Kidney epithelial cell (primary cell): ENCODE data around the gene LYRM1. TPM values are rescaled to one million over a fixed set of nuclear protein-coding genes. Genes with fewer than 3 reads are reported as not detected.
"Not testable (repeated sequence)": the region's sequence is repeated elsewhere in the genome, so short reads cannot be mapped to it uniquely, and the experiment has no call there.

ENCODE experiments used
- DNase-seq: peaks from one replicate; pipeline ENCODE4 v3.0.0-alpha.2; 2010; ENCODE audit warnings: low read depth
- H3K27me3 ChIP-seq: 2 replicates; pipeline ENCODE4 v1.6.0; 2011; ENCODE audit warnings: low read length; ENCODE audit not compliant: control insufficient read depth, insufficient read depth
- H3K36me3 ChIP-seq: 2 replicates; pipeline ENCODE4 v1.5.1; 2011; ENCODE audit warnings: low read length; ENCODE audit not compliant: control insufficient read depth, insufficient read depth
- H3K4me3 ChIP-seq: 2 replicates; pipeline ENCODE4 v1.5.1; 2011; ENCODE audit warnings: low read depth, mild to moderate bottlenecking, control low read depth, low read length
- CTCF ChIP-seq: IDR thresholded peaks from 2 replicates; pipeline ENCODE4 v1.5.1; 2011; ENCODE audit warnings: mild to moderate bottlenecking, moderate library complexity, low read length, control low read depth, inconsistent platforms; ENCODE audit not compliant: insufficient read depth, poor library complexity, severe bottlenecking
- total RNA-seq: library from RNA; depleted of rRNA; stranded (reverse); fragments of >200 nt; gene quantifications from 2 replicates; pipeline ENCODE4 v1.2.3, GENCODE V29; 2015

LYRM1 gene
- total RNA-seq, 1 donor from 2014 or later = 64.8 TPM

DNA sequence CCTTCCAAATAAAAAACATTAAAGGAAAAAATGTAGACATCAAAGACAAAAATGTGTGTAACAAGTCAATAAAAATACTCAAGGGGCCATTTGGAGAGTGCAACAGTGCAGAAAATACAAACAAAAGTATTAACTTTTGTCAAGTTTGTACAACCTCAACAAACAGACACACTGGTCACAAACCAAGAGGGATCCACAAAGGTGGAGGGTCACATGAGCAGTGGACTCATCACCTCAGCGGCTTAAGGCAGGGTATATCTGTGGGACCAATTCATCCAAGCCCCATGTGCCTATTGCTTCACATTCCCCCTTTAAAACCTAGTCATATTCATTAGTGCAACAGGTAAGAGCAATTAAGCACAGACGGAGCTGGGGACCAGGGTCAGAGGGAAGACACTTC lies 45.6 kb upstream of the LYRM1 start:
- DNase-seq = no peak
- no peak for TF ChIP-seq CTCF
- H3K4me3 ChIP-seq = no peak overlapping the region
- no peaks in the 10 kb centered on the region for H3K36me3 ChIP-seq
- H3K27me3 ChIP-seq = no peaks in the 10 kb centered on the region

DNA sequence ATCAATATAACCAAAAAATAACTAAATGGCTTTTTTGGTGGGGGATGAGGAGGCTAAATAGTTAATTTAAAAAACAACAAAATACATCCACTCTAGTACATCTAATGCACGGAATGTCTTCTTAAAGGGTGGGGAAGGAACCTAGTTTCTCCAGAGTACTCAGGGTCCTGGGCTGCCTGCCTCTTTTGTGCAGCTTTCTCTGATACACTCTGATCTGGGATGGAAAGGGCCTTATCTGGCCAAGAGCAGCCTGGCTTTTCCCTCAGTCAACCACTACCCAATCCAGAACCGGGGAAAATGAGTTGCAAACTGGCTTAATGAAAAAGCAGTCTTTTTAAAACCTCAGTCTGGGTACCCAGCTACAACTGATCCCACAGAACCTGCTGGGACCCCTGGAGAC lies 43.3 kb upstream of the LYRM1 start:
- peaks cover 1% of the 10 kb centered on the region for H3K36me3 ChIP-seq
- no peak for TF ChIP-seq CTCF
- no peaks in the 10 kb centered on the region for H3K27me3 ChIP-seq
- no peak for DNase-seq
- no peak overlapping the region for H3K4me3 ChIP-seq

GRCh38 chr16:20859229-20859628 lies 41.3 kb upstream of the LYRM1 start:
- Histone ChIP-seq H3K36me3 (peaks cover 1% of the 10 kb centered on the region), H3K27me3 (no peaks in the 10 kb centered on the region), H3K4me3 (no peak overlapping the region)
- DNase-seq = no peak
- TF ChIP-seq CTCF = no peak

DNA sequence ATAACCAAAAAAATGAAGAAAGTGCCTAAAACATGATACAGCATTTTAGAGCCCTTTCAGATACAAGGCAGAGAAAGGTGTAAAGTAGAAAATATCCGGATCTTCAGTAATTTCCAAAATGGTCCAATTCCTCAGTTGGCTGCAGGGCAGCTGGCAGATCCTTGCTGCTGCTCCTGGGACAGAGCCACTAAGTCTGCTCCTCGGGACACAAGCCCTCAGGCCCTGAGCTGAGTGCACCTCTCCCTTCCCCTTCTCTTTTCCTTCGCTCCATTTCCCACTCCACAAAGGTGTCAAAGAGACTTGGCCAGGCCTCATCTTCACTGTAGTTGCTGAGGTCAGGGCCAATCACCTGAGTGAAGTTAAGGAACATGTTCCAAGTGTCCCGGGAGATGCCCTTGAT lies 40.9 kb upstream of the LYRM1 start:
- Histone ChIP-seq H3K27me3 (no peaks in the 10 kb centered on the region), H3K4me3 (no peak overlapping the region), H3K36me3 (peaks cover 1% of the 10 kb centered on the region)
- TF ChIP-seq CTCF = no peak
- DNase-seq = no peak

DNA sequence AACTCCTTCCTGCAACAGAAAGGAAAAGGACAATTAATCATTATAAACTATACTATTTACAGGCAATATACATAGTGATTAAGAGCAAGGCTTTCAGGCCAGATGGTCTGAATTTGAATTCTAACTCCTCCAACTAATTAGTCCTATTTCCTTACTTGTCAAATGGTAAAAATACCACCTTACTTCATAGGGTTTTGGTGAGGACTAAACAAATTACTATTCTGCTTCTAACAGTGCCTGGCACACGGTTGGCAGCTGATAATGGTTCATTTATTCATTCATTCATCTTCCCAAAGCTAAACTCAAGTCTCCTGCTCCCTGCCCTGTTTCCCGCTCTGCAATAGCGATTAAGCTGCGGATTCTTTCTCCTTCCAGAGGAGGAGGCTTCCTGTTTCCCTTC lies 40.2 kb upstream of the LYRM1 start:
- Histone ChIP-seq H3K27me3 (no peaks in the 10 kb centered on the region), H3K36me3 (peaks cover 1% of the 10 kb centered on the region), H3K4me3 (no peak overlapping the region)
- no peak for TF ChIP-seq CTCF
- no peak for DNase-seq

DNA sequence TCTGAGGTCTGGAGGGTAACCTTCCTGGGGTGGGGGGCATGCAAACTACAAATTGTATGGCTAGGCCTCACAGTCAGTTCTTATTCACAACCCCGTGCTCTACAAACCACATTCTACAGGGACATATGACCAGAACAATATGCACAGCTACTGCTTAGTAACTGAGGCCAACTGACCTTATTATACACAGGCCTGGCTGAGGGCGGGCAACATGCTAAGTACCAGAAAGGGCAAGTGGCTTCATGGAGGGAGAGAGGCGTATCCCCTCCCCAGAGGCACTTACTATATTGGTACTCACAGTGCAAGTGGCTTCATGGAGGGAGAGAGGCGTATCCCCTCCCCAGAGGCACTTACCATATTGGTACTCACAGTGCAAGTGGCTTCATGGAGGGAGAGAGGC lies 39.6 kb upstream of the LYRM1 start:
- not testable (repeated sequence) for H3K36me3 ChIP-seq, H3K4me3 ChIP-seq, DNase-seq, H3K27me3 ChIP-seq
